Measurements from ENCODE around the gene PHLPP2.

- no peak for TF ChIP-seq GLIS3 (CRISPR knock-in tag; IDR thresholded peaks at IDR 0.05)
- no peak for TF ChIP-seq ZFP30 (CRISPR knock-in tag; IDR thresholded peaks at IDR 0.05)
- TF ChIP-seq ISL1 (CRISPR knock-in tag; IDR thresholded peaks at IDR 0.05), result no peak
These were observed 37.7 kb upstream of the PHLPP2 start for GRCh38 chr16:71762186-71762585.
